ENCODE results near the gene ELFN1. TPM values are rescaled to one million over a fixed set of nuclear protein-coding genes. Genes with fewer than 3 reads are reported as not detected.

The ELFN1 gene
- total RNA-seq, 2 experiments from 2014 or later = 0.10 to 0.12 TPM

DNA sequence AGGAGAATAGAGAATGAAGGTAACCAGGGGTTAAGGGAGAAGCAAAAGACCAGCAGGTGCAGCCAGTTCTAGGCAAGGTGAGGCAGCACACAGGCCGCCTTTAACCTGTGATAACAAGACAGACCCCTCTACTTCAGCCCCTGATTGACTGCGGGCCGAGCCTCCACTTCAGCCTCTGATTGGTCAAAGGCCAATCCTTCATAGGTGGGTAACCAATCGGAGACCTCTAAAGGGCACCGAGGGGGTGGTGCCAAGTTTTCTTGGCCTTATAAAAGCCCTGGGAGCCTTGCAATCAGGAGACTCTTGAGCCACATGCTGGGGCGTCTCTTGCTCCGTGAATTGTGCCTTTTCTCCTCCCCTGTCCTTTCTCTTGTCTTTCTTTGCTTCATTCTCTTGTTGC lies 98.8 kb downstream of the ELFN1 start:
- H3K4me1 Mint-ChIP-seq (ENCODE audit: low read depth) = no peaks in the 10 kb centered on the region
- ChIA-PET CTCF (no interaction called here), POLR2A (no interaction called here)
- peaks cover 2% of the 10 kb centered on the region for H3K36me3 Mint-ChIP-seq
- H3K4me3 Mint-ChIP-seq = no peak overlapping the region
- H3K27me3 Mint-ChIP-seq = peaks cover 2% of the 10 kb centered on the region
- no peak overlapping the region for H3K27ac Mint-ChIP-seq
- peaks cover 10% of the 10 kb centered on the region for H3K9me3 Mint-ChIP-seq
- intact Hi-C loops (cut with micrococcal nuclease) = no loop called here
- no peak for DNase-seq

DNA sequence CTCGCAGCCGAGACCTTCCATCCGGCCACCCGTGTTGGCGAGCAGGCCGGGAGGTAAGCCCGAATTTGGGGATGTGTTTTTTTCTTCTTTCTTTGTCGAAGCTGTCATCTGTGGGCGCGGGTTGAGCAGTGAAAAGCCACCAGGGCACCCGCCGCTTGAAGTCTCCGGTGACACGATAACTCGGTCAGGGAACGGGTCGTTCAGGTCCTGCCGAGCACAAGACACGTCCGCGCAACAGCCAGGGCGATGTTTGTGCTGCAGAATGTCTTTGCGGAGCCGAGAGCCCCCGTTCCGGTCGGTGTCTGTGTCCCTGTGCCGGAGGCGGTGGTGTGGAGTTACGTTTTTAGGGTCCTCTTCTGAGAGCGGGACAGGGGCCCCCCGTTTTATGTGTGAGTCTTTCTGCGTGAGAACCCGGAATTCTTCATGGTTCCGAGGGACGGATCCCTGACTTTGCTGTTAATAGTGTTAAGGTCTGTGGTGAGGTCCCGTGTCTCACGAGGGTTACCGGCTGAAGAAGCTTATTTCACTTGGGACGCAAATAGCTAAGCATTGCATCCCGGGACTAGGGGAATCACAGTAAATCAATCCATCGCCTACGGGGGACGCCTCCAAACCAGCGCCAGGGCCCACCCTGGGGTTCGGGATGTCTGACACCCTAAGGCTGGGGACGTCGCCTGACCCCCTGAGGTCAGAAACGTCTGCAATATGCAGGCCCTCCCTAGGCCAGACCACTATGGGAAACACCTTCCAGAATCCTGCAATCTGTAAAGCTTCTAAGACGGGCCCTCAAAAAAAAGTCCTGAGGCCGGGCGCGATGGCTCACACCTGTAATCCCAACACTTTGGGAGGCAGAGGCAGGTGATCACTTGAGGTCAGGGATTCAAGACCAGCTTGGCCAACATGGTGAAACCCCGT lies 99.5 kb downstream of the ELFN1 start:
- no peak for DNase-seq
- H3K4me3 Mint-ChIP-seq = no peak overlapping the region
- POLR2A ChIA-PET = no interaction called here
- intact Hi-C loops (cut with micrococcal nuclease) = no loop called here
- H3K4me1 Mint-ChIP-seq (ENCODE audit: low read depth) = no peaks in the 10 kb centered on the region
- CTCF ChIA-PET = no interaction called here
- peaks cover 2% of the 10 kb centered on the region for H3K27me3 Mint-ChIP-seq
- H3K9me3 Mint-ChIP-seq = peaks cover 7% of the 10 kb centered on the region
- peaks cover 2% of the 10 kb centered on the region for H3K36me3 Mint-ChIP-seq
- no peak overlapping the region for H3K27ac Mint-ChIP-seq

DNA sequence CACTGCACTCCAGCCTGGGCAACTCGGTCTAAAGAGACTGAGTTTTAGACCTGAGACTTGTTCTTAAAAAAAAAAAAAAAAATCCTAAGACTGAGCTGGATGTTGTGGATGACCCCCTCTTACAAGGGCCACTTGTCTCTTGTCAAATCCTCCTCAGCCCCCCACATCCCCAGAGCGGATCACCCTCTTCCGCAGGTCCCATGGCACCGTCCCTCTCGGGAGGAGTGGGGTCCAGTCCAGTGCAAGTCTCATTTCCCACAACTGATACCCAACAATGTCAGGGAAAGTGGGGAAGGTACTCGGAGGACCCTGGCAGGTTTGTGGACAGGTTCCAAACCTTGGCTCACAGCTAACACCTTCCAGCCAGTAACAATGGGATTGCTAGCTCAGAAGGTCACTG lies 100.3 kb downstream of the ELFN1 start:
- no peak for DNase-seq
- intact Hi-C loops (cut with micrococcal nuclease) = no loop called here
- Mint-ChIP-seq H3K4me3 (no peak overlapping the region), H3K27me3 (peaks cover 2% of the 10 kb centered on the region), H3K27ac (no peak overlapping the region), H3K9me3 (peaks cover 12% of the 10 kb centered on the region), H3K4me1 (ENCODE audit: low read depth) (no peaks in the 10 kb centered on the region), H3K36me3 (peaks cover 2% of the 10 kb centered on the region)
- POLR2A ChIA-PET = interaction anchor here (0.6 kb wide), 1 partner anchor 34 kb away, joined by 4 read pairs; no protein-coding TSS in a partner anchor
- CTCF ChIA-PET = no interaction called here

DNA sequence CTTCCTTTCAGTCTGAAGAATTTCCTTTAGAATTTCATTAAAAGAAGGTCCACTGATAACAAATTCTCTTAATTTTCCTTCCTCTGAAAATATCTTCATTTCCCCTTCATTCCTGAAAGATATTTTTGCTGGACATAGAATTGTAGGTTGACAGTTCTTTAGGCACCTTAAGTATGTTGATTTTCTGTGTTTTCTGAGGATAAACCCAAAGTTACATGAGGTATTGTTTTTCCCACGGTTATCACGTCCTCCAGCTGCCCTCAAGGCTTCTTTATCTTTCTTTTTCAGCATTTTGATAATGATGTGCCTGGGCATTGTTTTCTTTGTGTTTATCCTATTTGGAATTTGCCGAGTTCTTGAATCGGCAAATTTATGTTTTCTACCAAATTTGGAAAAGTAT lies 105.3 kb downstream of the ELFN1 start:
- Mint-ChIP-seq H3K4me3 (no peak overlapping the region), H3K27ac (no peak overlapping the region), H3K27me3 (peaks cover 10% of the 10 kb centered on the region), H3K4me1 (ENCODE audit: low read depth) (no peaks in the 10 kb centered on the region), H3K36me3 (peaks cover 2% of the 10 kb centered on the region), H3K9me3 (peaks cover 26% of the 10 kb centered on the region)
- CTCF ChIA-PET = no interaction called here
- no peak for DNase-seq
- intact Hi-C loops (cut with micrococcal nuclease) = no loop called here
- POLR2A ChIA-PET = no interaction called here

DNA sequence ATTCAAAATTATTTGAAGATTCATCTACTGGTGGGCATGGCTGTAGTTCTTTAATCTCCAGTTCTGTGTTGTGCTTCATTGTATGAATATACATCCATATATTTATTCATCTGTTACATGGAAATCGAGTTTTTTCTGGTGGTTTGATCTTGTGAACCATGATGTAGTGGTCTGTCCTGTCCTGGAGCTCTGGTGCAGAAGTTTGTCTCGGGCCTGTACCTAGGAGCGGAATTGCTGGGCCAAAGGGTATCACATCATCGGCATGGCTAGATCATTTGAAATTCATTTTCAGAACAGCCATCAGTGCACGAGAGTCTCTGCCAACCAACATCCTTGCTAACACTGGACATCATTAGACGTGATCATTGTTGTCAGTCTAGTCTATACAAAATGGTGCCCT lies 107.0 kb downstream of the ELFN1 start:
- no peaks in the 10 kb centered on the region for H3K4me1 Mint-ChIP-seq (ENCODE audit: low read depth)
- CTCF ChIA-PET = no interaction called here

DNA sequence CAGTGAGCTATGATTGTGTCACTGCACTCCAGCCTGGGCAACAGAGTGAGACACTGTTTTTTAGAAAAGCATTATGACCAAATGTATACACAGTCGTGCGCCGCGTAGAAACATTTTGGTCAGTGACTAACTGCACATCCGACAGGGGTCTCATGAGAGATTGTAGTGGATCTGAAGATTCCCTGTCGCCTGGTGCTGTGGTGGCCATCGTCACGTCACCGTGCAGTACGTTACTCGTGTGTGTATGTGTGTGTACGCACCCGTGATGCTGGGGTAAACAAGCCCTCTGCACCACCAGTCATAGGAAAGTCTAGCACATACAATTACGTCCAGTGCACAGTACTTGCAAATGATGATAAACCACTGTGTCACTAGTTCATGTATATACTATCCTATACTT lies 109.4 kb downstream of the ELFN1 start:
- Mint-ChIP-seq H3K27me3 (peaks cover 10% of the 10 kb centered on the region), H3K36me3 (no peaks in the 10 kb centered on the region), H3K9me3 (peaks cover 19% of the 10 kb centered on the region), H3K27ac (no peak overlapping the region), H3K4me3 (no peak overlapping the region), H3K4me1 (ENCODE audit: low read depth) (no peaks in the 10 kb centered on the region)
- DNase-seq = no peak
- ChIA-PET POLR2A (no interaction called here), CTCF (no interaction called here)
- intact Hi-C loops (cut with micrococcal nuclease) = no loop called here

More for the DNA sequence above, 107.0 kb downstream of the ELFN1 start:
- DNase-seq = no peak
- H3K36me3 Mint-ChIP-seq = peaks cover 2% of the 10 kb centered on the region
- intact Hi-C loops (cut with micrococcal nuclease) = no loop called here
- H3K9me3 Mint-ChIP-seq = peaks cover 26% of the 10 kb centered on the region
- H3K27me3 Mint-ChIP-seq = peaks cover 10% of the 10 kb centered on the region
- no peak overlapping the region for H3K27ac Mint-ChIP-seq
- POLR2A ChIA-PET = no interaction called here
- no peak overlapping the region for H3K4me3 Mint-ChIP-seq

DNA sequence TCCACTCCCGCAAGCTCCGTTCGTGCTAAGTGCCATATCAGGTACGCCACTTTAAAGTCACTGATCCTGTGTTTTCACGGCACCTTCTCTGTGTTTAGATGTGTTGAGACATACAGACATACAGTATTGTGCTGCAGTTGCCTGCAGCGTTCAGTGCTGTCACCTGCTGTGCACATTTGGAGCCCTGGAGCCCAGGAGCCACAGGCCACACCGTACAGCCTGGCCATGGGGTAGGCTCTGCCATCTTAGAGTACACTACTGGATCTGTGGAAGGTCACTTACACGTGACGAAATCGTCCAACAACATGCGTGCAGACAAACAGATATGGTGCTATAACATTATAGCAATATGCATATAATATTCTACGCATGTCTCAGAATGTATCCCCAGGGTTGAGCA lies 111.3 kb downstream of the ELFN1 start:
- no peak overlapping the region for H3K27ac Mint-ChIP-seq
- POLR2A ChIA-PET = no interaction called here
- no peak overlapping the region for H3K4me3 Mint-ChIP-seq
- H3K9me3 Mint-ChIP-seq = peaks cover 15% of the 10 kb centered on the region
- intact Hi-C loops (cut with micrococcal nuclease) = no loop called here
- H3K4me1 Mint-ChIP-seq (ENCODE audit: low read depth) = no peaks in the 10 kb centered on the region
- peaks cover 14% of the 10 kb centered on the region for H3K27me3 Mint-ChIP-seq
- CTCF ChIA-PET = no interaction called here
- no peak for DNase-seq
- H3K36me3 Mint-ChIP-seq = no peaks in the 10 kb centered on the region

DNA sequence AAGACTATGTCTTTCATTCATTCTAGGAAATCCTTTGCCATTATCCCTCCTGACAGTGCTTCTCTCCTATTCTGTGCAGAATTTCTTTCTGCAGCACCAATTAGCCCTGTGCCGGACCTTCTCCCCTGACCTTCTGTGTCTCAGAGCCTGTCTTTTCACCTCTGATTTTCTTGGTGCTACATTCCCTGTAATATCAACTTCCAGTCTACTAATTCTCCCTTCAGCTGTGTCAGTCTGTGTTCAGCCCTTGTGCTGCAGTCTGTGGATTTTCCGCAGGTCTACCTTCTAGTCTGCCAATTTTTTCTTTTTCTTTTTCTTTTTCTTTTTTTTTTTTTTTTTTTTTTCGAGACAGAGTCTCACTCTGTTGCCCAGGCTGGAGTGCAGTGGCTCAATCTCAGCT lies 115.8 kb downstream of the ELFN1 start:
- Mint-ChIP-seq H3K9me3 (peaks cover 5% of the 10 kb centered on the region), H3K4me1 (ENCODE audit: low read depth) (no peaks in the 10 kb centered on the region), H3K27ac (no peak overlapping the region), H3K27me3 (peaks cover 8% of the 10 kb centered on the region), H3K4me3 (no peak overlapping the region), H3K36me3 (no peaks in the 10 kb centered on the region)
- POLR2A ChIA-PET = no interaction called here
- DNase-seq = no peak
- CTCF ChIA-PET = no interaction called here
- intact Hi-C loops (cut with micrococcal nuclease) = no loop called here

DNA sequence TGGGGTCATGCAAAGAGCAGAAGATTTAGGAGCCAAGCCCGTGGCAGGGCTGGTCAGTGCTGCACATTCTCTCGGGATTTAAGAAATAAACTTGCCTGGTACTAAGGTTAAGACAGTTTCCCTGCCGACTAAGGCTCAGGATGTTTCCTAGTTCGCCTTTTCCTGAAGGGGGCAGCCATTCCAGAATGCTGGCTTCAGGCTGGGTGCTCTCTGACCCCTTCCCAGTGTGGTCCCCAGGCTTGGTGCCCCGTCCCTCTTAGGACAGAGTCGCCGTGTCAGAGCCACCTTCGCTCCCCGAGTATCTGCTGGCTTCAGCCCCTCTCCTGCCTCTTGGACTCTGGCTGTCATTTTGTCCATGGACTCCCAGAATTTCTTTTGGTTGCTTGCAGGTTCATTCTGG lies 117.2 kb downstream of the ELFN1 start:
- Mint-ChIP-seq H3K36me3 (no peaks in the 10 kb centered on the region), H3K4me3 (no peak overlapping the region), H3K9me3 (peaks cover 5% of the 10 kb centered on the region), H3K27me3 (peaks cover 8% of the 10 kb centered on the region), H3K27ac (no peak overlapping the region), H3K4me1 (ENCODE audit: low read depth) (no peaks in the 10 kb centered on the region)
- POLR2A ChIA-PET = no interaction called here
- intact Hi-C loops (cut with micrococcal nuclease) = no loop called here
- CTCF ChIA-PET = no interaction called here
- DNase-seq = no peak

DNA sequence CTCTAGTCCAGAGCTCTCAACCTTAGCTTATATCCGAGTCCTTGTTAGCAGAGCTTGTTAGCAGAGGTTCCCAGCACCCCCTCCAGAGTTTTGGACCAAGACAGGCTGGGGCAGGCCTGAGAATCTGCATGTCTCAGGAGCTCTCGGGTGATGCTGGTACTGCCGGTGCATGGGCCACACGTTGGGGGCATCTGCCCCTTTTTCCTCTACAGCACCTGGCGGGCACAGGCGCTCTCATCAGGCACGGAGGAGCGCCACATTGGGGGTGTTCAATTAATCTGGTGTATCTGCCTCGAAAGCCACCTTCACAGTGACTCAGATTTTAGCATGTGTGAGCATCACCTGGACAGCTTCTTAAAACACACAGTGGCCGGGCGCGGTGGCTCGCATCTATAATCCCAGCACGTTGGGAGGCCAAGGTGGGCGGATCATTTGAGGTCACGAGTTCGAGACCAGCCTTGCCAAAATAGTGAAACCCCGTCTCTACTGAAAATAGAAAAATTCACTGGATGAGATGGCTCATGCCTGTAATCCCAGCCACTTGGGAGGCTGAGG lies 117.7 kb downstream of the ELFN1 start:
- POLR2A ChIA-PET = no interaction called here
- DNase-seq = no peak
- no peaks in the 10 kb centered on the region for H3K4me1 Mint-ChIP-seq (ENCODE audit: low read depth)
- peaks cover 5% of the 10 kb centered on the region for H3K9me3 Mint-ChIP-seq
- H3K36me3 Mint-ChIP-seq = peaks cover 2% of the 10 kb centered on the region
- peaks cover 8% of the 10 kb centered on the region for H3K27me3 Mint-ChIP-seq
- CTCF ChIA-PET = no interaction called here
- H3K27ac Mint-ChIP-seq = no peak overlapping the region
- intact Hi-C loops (cut with micrococcal nuclease) = no loop called here
- H3K4me3 Mint-ChIP-seq = no peak overlapping the region

DNA sequence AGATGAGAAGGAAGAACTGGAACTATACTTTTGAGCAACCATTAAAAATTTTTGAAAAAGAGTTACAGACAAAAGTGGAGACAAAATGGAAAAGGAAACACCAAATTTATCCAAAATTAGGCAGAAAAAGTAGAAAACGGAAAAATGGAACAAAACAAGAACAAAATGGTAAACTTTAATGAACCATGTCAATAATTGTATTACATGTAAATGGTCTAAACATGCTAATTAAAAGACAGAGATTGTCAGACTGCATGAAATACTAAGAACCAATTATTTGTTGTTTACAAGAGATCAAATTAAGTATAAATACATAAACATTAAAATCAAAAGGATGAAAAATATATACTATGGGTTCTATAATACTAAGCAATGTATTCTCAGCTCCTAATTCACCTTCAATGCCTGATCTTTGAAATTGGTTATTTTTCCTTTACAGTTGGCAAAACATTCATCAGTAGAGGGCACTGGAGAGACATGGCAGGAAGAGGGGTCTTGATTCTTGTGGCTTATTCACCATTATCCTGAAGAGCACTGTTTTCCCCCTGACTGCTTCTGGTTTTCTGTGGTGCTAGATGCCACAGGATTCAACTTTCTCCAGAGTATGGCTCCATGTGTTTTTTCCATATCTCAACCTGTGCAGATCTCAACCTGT lies 124.9 kb downstream of the ELFN1 start:
- intact Hi-C loops (cut with micrococcal nuclease) = no loop called here
- Mint-ChIP-seq H3K27me3 (peaks cover 20% of the 10 kb centered on the region), H3K4me3 (no peak overlapping the region), H3K27ac (no peak overlapping the region), H3K9me3 (peaks cover 22% of the 10 kb centered on the region), H3K36me3 (peaks cover 9% of the 10 kb centered on the region), H3K4me1 (ENCODE audit: low read depth) (no peaks in the 10 kb centered on the region)
- no peak for DNase-seq
- POLR2A ChIA-PET = no interaction called here
- CTCF ChIA-PET = interaction anchor here (1.3 kb wide), 1 partner anchor 400 kb away, joined by 5 read pairs; no protein-coding TSS in a partner anchor
